Measurements from ENCODE around the gene SPSB3. TPM values are rescaled to one million over a fixed set of nuclear protein-coding genes. Genes with fewer than 3 reads are reported as not detected.

SPSB3 gene
- total and polyA plus RNA-seq, 2 of the 4 experiments (the other 2 are of a cell fraction) = 9.1 to 30.8 TPM

DNA sequence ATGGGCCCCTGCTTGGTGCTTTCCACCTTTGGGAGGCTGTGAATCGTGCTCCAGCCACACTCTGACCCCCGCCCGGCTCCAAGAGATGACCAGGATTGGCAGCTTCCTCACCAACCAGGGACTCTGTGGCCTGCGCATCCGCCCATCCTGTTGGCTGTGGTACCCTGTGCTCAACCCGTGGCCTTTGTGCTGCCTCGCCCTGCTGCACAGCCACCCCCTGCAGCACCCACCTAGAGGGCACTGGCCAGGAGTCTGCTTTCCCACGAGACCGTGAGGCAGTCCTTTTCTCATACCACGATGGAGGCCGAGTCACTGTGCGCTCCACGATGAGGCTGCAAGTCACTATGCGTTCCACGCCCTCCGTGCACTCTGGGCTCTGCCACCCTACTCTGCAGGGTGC lies 30.4 kb downstream of the SPSB3 start:
- Histone ChIP-seq H3K56ac (ENCODE audit: extremely low read depth, insufficient read depth, low read length) (no peak overlapping the region), H3K9me3 (ENCODE audit: control insufficient read depth, insufficient read depth, low read length) (no peaks in the 10 kb centered on the region), H3K79me1 (ENCODE audit: low read depth in 1 of 2, low read length in 2 of 2) (peaks cover 15 to 30% of the 10 kb centered on the region in 2 experiments; a peak in 2 of 4 replicates), H3K18ac (ENCODE audit: low read depth, low read length) (no peak overlapping the region), H2AFZ (replicated peaks; ENCODE audit: low read length, poor library complexity) (no peak overlapping the region), H3K4me3 (ENCODE audit: insufficient read depth, low read depth, low read length) (no peak overlapping the region), H3K23ac (ENCODE audit: low read depth, low read length) (no peak overlapping the region), H3K4ac (ENCODE audit: low read depth, low read length) (no peak overlapping the region), H3K4me2 (ENCODE audit: low read depth, low read length) (no peak overlapping the region), H3K9me1 (ENCODE audit: insufficient read depth, low read length) (peaks cover 6% of the 10 kb centered on the region; the same call in 1 of the 2 replicates), H3K27ac (ENCODE audit: insufficient read depth, low read length) (no peak overlapping the region), H3K4me1 (ENCODE audit: control insufficient read depth, insufficient read depth, low read length) (no peaks in the 10 kb centered on the region), H2BK5ac (ENCODE audit: low read depth, low read length, poor library complexity, severe bottlenecking) (no peak overlapping the region), H3K14ac (replicated peaks; ENCODE audit: low read depth, low read length) (no peak overlapping the region), H2AK9ac (replicated peaks; ENCODE audit: low read depth, low read length, poor library complexity) (no peak overlapping the region), H4K20me1 (ENCODE audit: insufficient read depth, low read length) (peaks cover 4% of the 10 kb centered on the region; the same call in 1 of the 2 replicates), H3K27me3 (ENCODE audit: control insufficient read depth, insufficient read depth, low read length) (no peaks in the 10 kb centered on the region), H2BK120ac (ENCODE audit: low read depth, low read length) (no peak overlapping the region), H2BK20ac (ENCODE audit: low read depth, low read length) (no peak overlapping the region), H3K36me3 (ENCODE audit: control insufficient read depth, insufficient read depth, low read length) (peaks cover 60% of the 10 kb centered on the region), H3K9ac (ENCODE audit: low read depth, low read length) (no peak overlapping the region), H4K5ac (ENCODE audit: low read depth, low read length) (no peak overlapping the region), H2AK5ac (ENCODE audit: low read depth, low read length) (no peak overlapping the region), H4K8ac (ENCODE audit: low read depth in 2 of 2, low read length in 2 of 2) (no peak overlapping the region), H2BK15ac (ENCODE audit: low read depth, low read length) (no peak overlapping the region), H4K91ac (ENCODE audit: insufficient read depth, low read depth, low read length) (no peak overlapping the region)
- intact Hi-C loops (cut with micrococcal nuclease) = no loop called here
- ChIA-PET CTCF (no interaction called here), POLR2A (ENCODE audit: unreplicated experiment) (no interaction called here)
- no peak for ATAC-seq (ENCODE audit: low read depth)
- WGBS, 2 experiments (ENCODE audit: extremely low coverage in 2 of 2, insufficient read length in 1 of 2) = 97% methylated on average over 14 of the region's 16 CpGs; no CpG with 5 or more reads in 1 of the 2 experiments
- TF ChIP-seq, protein P1, sequence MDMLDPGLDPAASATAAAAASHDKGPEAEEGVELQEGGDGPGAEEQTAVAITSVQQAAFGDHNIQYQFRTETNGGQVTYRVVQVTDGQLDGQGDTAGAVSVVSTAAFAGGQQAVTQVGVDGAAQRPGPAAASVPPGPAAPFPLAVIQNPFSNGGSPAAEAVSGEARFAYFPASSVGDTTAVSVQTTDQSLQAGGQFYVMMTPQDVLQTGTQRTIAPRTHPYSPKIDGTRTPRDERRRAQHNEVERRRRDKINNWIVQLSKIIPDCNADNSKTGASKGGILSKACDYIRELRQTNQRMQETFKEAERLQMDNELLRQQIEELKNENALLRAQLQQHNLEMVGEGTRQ (IDR thresholded peaks at IDR 0.05; ENCODE audit: low read depth, low read length) = no peak
- TF ChIP-seq CHD1 (IDR thresholded peaks at IDR 0.05; ENCODE audit: low read depth, low read length) (no peak), RCOR1 (IDR thresholded peaks at IDR 0.05; ENCODE audit: insufficient replicate concordance, low read length) (no peak), CEBPB (IDR thresholded peaks at IDR 0.05; ENCODE audit: low read depth, low read length) (no peak), MAFK (IDR thresholded peaks at IDR 0.05; ENCODE audit: low read depth, low read length) (no peak), POLR2A (IDR thresholded peaks at IDR 0.05; ENCODE audit: low read depth, low read length) (no peak)
- in situ Hi-C loops (cut with MboI; ENCODE audit: low sequenced_read_pairs) = no loop called here
- DNase-seq = no peak
- BruUV-seq (replicated peaks) = no TSS peak
- dilution Hi-C loops (cut with HindIII; ENCODE audit: low sequenced_read_pairs, unreplicated experiment) = no loop called here

Data from IMR-90 (cell line).